ENCODE data around the gene PPFIA4.

GRCh38 chr1:203081465-203082230 lies 55.4 kb downstream of the PPFIA4 start:
- TF ChIP-seq, protein P1, sequence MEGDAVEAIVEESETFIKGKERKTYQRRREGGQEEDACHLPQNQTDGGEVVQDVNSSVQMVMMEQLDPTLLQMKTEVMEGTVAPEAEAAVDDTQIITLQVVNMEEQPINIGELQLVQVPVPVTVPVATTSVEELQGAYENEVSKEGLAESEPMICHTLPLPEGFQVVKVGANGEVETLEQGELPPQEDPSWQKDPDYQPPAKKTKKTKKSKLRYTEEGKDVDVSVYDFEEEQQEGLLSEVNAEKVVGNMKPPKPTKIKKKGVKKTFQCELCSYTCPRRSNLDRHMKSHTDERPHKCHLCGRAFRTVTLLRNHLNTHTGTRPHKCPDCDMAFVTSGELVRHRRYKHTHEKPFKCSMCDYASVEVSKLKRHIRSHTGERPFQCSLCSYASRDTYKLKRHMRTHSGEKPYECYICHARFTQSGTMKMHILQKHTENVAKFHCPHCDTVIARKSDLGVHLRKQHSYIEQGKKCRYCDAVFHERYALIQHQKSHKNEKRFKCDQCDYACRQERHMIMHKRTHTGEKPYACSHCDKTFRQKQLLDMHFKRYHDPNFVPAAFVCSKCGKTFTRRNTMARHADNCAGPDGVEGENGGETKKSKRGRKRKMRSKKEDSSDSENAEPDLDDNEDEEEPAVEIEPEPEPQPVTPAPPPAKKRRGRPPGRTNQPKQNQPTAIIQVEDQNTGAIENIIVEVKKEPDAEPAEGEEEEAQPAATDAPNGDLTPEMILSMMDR (IDR thresholded peaks at IDR 0.05), result no peak
- no peak for TF ChIP-seq ZFX (IDR thresholded peaks at IDR 0.05; ENCODE audit: borderline replicate concordance)

Measured in 22Rv1 (cell line).